Measurements from ENCODE around the gene RGS11.

Gene RGS11

DNA sequence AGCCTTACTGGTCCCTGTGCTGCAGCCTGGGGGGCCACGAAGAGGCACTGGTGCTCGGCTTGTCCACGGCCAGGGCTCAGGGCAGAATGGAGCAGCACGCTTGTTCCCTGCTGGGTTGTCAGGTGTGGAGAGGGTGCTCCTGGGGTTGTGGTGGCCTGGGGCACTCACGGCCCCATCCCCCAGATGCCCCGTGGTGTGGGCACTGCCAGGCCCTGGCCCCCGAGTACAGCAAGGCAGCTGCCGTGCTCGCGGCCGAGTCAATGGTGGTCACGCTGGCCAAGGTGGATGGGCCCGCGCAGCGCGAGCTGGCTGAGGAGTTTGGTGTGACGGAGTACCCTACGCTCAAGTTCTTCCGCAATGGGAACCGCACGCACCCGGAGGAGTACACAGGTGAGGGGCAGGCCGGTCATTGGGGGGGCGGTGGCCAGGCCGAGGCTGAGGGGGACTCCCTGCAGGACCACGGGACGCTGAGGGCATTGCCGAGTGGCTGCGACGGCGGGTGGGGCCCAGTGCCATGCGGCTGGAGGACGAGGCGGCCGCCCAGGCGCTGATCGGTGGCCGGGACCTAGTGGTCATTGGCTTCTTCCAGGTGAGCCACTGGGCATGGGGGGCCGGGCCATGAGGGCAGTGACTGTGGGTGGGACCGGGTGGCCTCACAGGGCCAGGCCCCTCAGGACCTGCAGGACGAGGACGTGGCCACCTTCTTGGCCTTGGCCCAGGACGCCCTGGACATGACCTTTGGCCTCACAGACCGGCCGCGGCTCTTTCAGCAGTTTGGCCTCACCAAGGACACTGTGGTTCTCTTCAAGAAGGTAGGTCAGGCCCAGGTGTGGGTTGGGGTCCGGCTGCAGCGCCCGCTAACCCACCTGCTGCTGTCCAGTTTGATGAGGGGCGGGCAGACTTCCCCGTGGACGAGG is 8.7 kb upstream of the RGS11 start:
- DNase-seq (ENCODE audit: low read depth) = no peak
- Histone ChIP-seq H3K4me3 (ENCODE audit: low read length) (no peak overlapping the region), H3K36me3 (ENCODE audit: control insufficient read depth, insufficient read depth, low read length, severe bottlenecking) (peaks cover 14% of the 10 kb centered on the region)

GRCh38 chr16:283033-283805 is 7.5 kb upstream of the RGS11 start, which contains the start of gene PDIA2:
TSS of gene PDIA2 (plus strand) at chr16:283164. CDS start at chr16:283170, 6 bp downstream.
- no peak within 1 kb of the TSS for H3K9ac ChIP-seq (ENCODE audit: low read length)
- H3K27me3 ChIP-seq (replicated peaks; ENCODE audit: control insufficient read depth, insufficient read depth, low read length) = no peaks in the 10 kb centered on the region
- H3K36me3 ChIP-seq (ENCODE audit: control insufficient read depth, insufficient read depth, low read length, severe bottlenecking) = peaks cover 6% of the 10 kb centered on the region
- no peaks in the 10 kb centered on the region for H3K4me1 ChIP-seq (ENCODE audit: control insufficient read depth, insufficient read depth, low read length)
- no peaks in the 10 kb centered on the region for H3K9me3 ChIP-seq (ENCODE audit: control insufficient read depth, low read length)
- no peak within 1 kb of the TSS for H3K4me3 ChIP-seq (ENCODE audit: low read length)
- no peak for DNase-seq (ENCODE audit: low read depth)

More for the DNA sequence above, 8.7 kb upstream of the RGS11 start:
- no peaks in the 10 kb centered on the region for H3K9me3 ChIP-seq (ENCODE audit: control insufficient read depth, low read length)
- no peaks in the 10 kb centered on the region for H3K27me3 ChIP-seq (replicated peaks; ENCODE audit: control insufficient read depth, insufficient read depth, low read length)
- H3K4me1 ChIP-seq (ENCODE audit: control insufficient read depth, insufficient read depth, low read length) = no peaks in the 10 kb centered on the region
- no peak overlapping the region for H3K9ac ChIP-seq (ENCODE audit: low read length)

DNA sequence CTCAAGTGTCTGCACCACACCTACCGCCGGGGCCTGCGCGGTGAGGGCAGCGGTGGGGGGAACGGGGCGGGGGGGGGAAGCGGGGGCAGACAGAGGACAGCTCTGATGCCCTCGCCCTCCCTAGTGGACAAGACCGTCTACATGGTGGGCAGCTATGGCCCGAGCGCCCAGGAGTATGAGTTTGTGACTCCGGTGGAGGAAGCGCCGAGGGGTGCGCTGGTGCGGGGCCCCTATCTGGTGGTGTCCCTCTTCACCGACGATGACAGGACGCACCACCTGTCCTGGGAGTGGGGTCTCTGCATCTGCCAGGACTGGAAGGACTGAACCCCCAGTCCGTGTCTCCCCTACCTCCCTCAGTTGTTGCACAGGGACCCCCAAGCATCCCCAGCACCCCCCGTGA is 6.7 kb upstream of the RGS11 start:
- DNase-seq (ENCODE audit: low read depth) = no peak
- H3K36me3 ChIP-seq (ENCODE audit: control insufficient read depth, insufficient read depth, low read length, severe bottlenecking) = no peaks in the 10 kb centered on the region
- no peaks in the 10 kb centered on the region for H3K27me3 ChIP-seq (replicated peaks; ENCODE audit: control insufficient read depth, insufficient read depth, low read length)
- H3K9ac ChIP-seq (ENCODE audit: low read length) = no peak overlapping the region
- H3K4me3 ChIP-seq (ENCODE audit: low read length) = no peak overlapping the region
- no peaks in the 10 kb centered on the region for H3K4me1 ChIP-seq (ENCODE audit: control insufficient read depth, insufficient read depth, low read length)
- no peaks in the 10 kb centered on the region for H3K9me3 ChIP-seq (ENCODE audit: control insufficient read depth, low read length)

DNA sequence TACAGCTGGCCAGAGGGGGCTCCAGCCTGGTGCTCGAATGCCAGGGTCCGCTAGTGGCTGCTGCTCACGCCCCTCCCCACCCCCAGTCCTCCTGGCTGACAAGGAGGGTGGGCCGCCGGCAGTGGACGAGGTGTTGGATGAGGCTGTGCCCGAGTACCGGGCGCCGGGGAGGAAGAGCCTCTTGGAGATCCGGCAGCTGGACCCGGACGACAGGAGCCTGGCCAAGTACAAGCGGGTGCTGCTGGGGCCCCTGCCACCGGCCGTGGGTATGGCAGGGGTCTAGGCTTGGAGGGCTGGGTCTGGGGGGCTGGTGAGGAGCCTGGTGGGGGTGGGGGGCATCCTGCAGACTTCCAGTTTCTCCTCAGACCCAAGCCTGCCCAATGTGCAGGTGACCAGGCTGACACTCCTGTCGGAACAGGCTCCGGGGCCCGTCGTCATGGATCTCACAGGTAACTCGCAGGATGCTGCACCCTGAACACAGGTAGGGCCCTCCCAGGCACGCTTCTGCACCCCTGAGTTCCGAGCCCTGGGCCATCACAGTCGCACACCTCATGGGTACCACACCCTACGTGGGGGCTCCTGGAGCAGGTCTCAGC is 6.0 kb upstream of the RGS11 start:
- Histone ChIP-seq H3K4me3 (ENCODE audit: low read length) (no peak overlapping the region), H3K4me1 (ENCODE audit: control insufficient read depth, insufficient read depth, low read length) (no peaks in the 10 kb centered on the region), H3K36me3 (ENCODE audit: control insufficient read depth, insufficient read depth, low read length, severe bottlenecking) (no peaks in the 10 kb centered on the region), H3K9ac (ENCODE audit: low read length) (no peak overlapping the region), H3K27me3 (replicated peaks; ENCODE audit: control insufficient read depth, insufficient read depth, low read length) (no peaks in the 10 kb centered on the region), H3K9me3 (ENCODE audit: control insufficient read depth, low read length) (no peaks in the 10 kb centered on the region)
- DNase-seq (ENCODE audit: low read depth) = no peak

GRCh38 chr16:280991-281659 is 5.4 kb upstream of the RGS11 start:
- Histone ChIP-seq H3K27me3 (replicated peaks; ENCODE audit: control insufficient read depth, insufficient read depth, low read length) (no peaks in the 10 kb centered on the region), H3K36me3 (ENCODE audit: control insufficient read depth, insufficient read depth, low read length, severe bottlenecking) (no peaks in the 10 kb centered on the region), H3K4me1 (ENCODE audit: control insufficient read depth, insufficient read depth, low read length) (no peaks in the 10 kb centered on the region), H3K9ac (ENCODE audit: low read length) (no peak overlapping the region), H3K9me3 (ENCODE audit: control insufficient read depth, low read length) (no peaks in the 10 kb centered on the region), H3K4me3 (ENCODE audit: low read length) (no peak overlapping the region)
- no peak for DNase-seq (ENCODE audit: low read depth)

DNA sequence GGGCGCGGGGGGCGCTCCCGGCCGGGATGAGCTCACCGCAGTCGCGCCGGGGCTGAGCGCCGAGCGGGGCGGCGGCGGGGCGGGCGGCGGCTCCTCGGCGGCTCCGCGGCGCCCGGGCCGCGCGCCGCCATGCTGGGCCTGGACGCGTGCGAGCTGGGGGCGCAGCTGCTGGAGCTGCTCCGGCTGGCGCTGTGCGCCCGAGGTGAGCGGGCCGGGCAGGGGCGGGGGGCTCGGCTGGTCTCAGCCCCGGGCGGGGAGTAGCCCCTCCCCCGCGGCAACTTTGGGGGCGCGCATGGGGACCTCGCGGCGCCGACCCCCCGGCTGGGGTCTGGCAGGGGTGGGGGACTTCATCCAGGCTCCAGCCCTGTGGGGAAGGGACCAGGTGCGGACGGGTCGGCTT is 4.8 kb upstream of the RGS11 start, which contains the start of gene ARHGDIG:
Gene ARHGDIG (plus strand): TSS at position 40 of the 400 bp plus-strand sequence. CDS start 90 bp downstream, at position 130.
- Histone ChIP-seq H3K9ac (ENCODE audit: low read length) (no peak within 1 kb of the TSS), H3K36me3 (ENCODE audit: control insufficient read depth, insufficient read depth, low read length, severe bottlenecking) (no peaks in the 10 kb centered on the region), H3K4me3 (ENCODE audit: low read length) (no peak within 1 kb of the TSS), H3K4me1 (ENCODE audit: control insufficient read depth, insufficient read depth, low read length) (no peaks in the 10 kb centered on the region), H3K9me3 (ENCODE audit: control insufficient read depth, low read length) (no peaks in the 10 kb centered on the region), H3K27me3 (replicated peaks; ENCODE audit: control insufficient read depth, insufficient read depth, low read length) (no peaks in the 10 kb centered on the region)
- DNase-seq (ENCODE audit: low read depth) = peak; percentile 56

- no peaks in the 10 kb centered on the region for H3K9me3 ChIP-seq (ENCODE audit: control insufficient read depth, low read length)
- no peaks in the 10 kb centered on the region for H3K36me3 ChIP-seq (ENCODE audit: control insufficient read depth, insufficient read depth, low read length, severe bottlenecking)
- peaks cover 3% of the 10 kb centered on the region for H3K27me3 ChIP-seq (replicated peaks; ENCODE audit: control insufficient read depth, insufficient read depth, low read length)
- no peak overlapping the region for H3K4me3 ChIP-seq (ENCODE audit: low read length)
- H3K4me1 ChIP-seq (ENCODE audit: control insufficient read depth, insufficient read depth, low read length) = no peaks in the 10 kb centered on the region
- no peak for DNase-seq (ENCODE audit: low read depth)
- H3K9ac ChIP-seq (ENCODE audit: low read length) = no peak overlapping the region
Measured at GRCh38 chr16:280005-280460, 4.3 kb upstream of the RGS11 start.

- H3K4me3 ChIP-seq (ENCODE audit: low read length) = no peak overlapping the region
- no peaks in the 10 kb centered on the region for H3K9me3 ChIP-seq (ENCODE audit: control insufficient read depth, low read length)
- H3K27me3 ChIP-seq (replicated peaks; ENCODE audit: control insufficient read depth, insufficient read depth, low read length) = peaks cover 5% of the 10 kb centered on the region
- H3K4me1 ChIP-seq (ENCODE audit: control insufficient read depth, insufficient read depth, low read length) = no peaks in the 10 kb centered on the region
- no peak overlapping the region for H3K9ac ChIP-seq (ENCODE audit: low read length)
- H3K36me3 ChIP-seq (ENCODE audit: control insufficient read depth, insufficient read depth, low read length, severe bottlenecking) = no peaks in the 10 kb centered on the region
- no peak for DNase-seq (ENCODE audit: low read depth)
Measured at GRCh38 chr16:279531-279930, 3.8 kb upstream of the RGS11 start.

- peak; percentile 12 for DNase-seq (ENCODE audit: low read depth)
- no peaks in the 10 kb centered on the region for H3K4me1 ChIP-seq (ENCODE audit: control insufficient read depth, insufficient read depth, low read length)
- no peak overlapping the region for H3K4me3 ChIP-seq (ENCODE audit: low read length)
- H3K9ac ChIP-seq (ENCODE audit: low read length) = no peak overlapping the region
- no peaks in the 10 kb centered on the region for H3K36me3 ChIP-seq (ENCODE audit: control insufficient read depth, insufficient read depth, low read length, severe bottlenecking)
- peaks cover 5% of the 10 kb centered on the region for H3K27me3 ChIP-seq (replicated peaks; ENCODE audit: control insufficient read depth, insufficient read depth, low read length)
- no peaks in the 10 kb centered on the region for H3K9me3 ChIP-seq (ENCODE audit: control insufficient read depth, low read length)
Measured at GRCh38 chr16:278863-279366, 3.2 kb upstream of the RGS11 start.

DNA sequence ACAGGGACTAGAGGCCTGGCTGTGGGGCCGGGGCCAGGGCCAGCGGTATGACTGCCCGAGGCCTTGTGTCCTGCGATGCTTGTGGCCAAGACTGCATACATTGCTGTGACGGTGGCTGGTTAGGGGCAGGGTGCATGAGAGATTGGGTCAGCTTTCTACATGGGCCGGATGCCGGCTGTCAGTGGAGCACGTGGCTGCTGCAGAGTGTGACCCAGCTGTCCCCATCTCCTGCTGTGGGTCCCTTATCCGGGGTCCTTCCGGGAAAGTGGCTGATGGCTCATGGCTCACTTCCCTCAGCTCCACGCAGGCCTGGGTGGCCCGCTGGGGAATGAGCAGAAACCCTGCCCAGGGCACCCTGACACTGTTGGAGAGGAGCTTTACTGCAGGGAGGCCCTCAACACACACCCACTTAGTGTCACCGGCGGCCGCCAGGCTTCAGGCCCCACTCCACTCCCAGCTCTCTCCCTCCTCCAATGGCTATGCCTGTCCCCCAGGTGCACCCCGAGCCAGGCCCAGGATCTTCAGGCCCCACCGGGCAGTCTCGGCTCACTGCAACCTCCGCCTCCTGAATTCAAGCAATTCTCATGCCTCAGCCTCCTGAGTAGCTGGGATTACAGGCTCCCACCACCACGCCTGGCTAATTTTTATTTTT is 808 bp upstream of the RGS11 start:
- Histone ChIP-seq H3K9ac (ENCODE audit: low read length) (no peak overlapping the region), H3K9me3 (ENCODE audit: control insufficient read depth, low read length) (no peaks in the 10 kb centered on the region), H3K4me1 (ENCODE audit: control insufficient read depth, insufficient read depth, low read length) (no peaks in the 10 kb centered on the region), H3K27me3 (replicated peaks; ENCODE audit: control insufficient read depth, insufficient read depth, low read length) (peaks cover 5% of the 10 kb centered on the region), H3K4me3 (ENCODE audit: low read length) (no peak overlapping the region), H3K36me3 (ENCODE audit: control insufficient read depth, insufficient read depth, low read length, severe bottlenecking) (no peaks in the 10 kb centered on the region)
- DNase-seq (ENCODE audit: low read depth) = no peak
